Measurements from ENCODE around the gene ME3.

Gene ME3

GRCh38 chr11:86582898-86583297, 89.5 kb downstream of the ME3 start:
- TF ChIP-seq CREB1 (IDR thresholded peaks at IDR 0.05; ENCODE audit: low read depth), result no peak
- TF ChIP-seq CEBPB (IDR thresholded peaks at IDR 0.05), result no peak
- TF ChIP-seq EGR1 (IDR thresholded peaks at IDR 0.05), result no peak
- no peak for TF ChIP-seq ZBTB7A (IDR thresholded peaks at IDR 0.05; ENCODE audit: low read depth)
- TF ChIP-seq MAX (IDR thresholded peaks at IDR 0.05), result no peak
- TF ChIP-seq YY1 (IDR thresholded peaks at IDR 0.05; ENCODE audit: low read depth), result no peak
- no peak for TF ChIP-seq FOXM1 (IDR thresholded peaks at IDR 0.05; ENCODE audit: borderline replicate concordance, low read depth)
- TF ChIP-seq TEAD4 (IDR thresholded peaks at IDR 0.05), result no peak
- no peak for TF ChIP-seq NFIC (IDR thresholded peaks at IDR 0.05)
- TF ChIP-seq USF1 (IDR thresholded peaks at IDR 0.05), result no peak
- TF ChIP-seq TCF12 (IDR thresholded peaks at IDR 0.05; ENCODE audit: low read depth), result no peak
- no peak for TF ChIP-seq TAF1 (IDR thresholded peaks at IDR 0.05; ENCODE audit: low read depth)
- TF ChIP-seq RAD21 (IDR thresholded peaks at IDR 0.05; ENCODE audit: low read depth), result no peak
- no peak for TF ChIP-seq REST (IDR thresholded peaks at IDR 0.05; ENCODE audit: low read depth)
- no peak for TF ChIP-seq EP300 (IDR thresholded peaks at IDR 0.05; ENCODE audit: borderline replicate concordance)

GRCh38 chr11:86580535-86580934, 91.9 kb downstream of the ME3 start:
- TF ChIP-seq TCF12 (IDR thresholded peaks at IDR 0.05; ENCODE audit: low read depth), result no peak
- TF ChIP-seq CREB1 (IDR thresholded peaks at IDR 0.05; ENCODE audit: low read depth), result no peak
- TF ChIP-seq NFIC (IDR thresholded peaks at IDR 0.05), result no peak
- TF ChIP-seq TEAD4 (IDR thresholded peaks at IDR 0.05), result no peak
- no peak for TF ChIP-seq USF1 (IDR thresholded peaks at IDR 0.05)
- no peak for TF ChIP-seq ZBTB7A (IDR thresholded peaks at IDR 0.05; ENCODE audit: low read depth)
- no peak for TF ChIP-seq FOXM1 (IDR thresholded peaks at IDR 0.05; ENCODE audit: borderline replicate concordance, low read depth)
- no peak for TF ChIP-seq TAF1 (IDR thresholded peaks at IDR 0.05; ENCODE audit: low read depth)
- TF ChIP-seq EGR1 (IDR thresholded peaks at IDR 0.05), result no peak
- TF ChIP-seq CEBPB (IDR thresholded peaks at IDR 0.05), result no peak
- TF ChIP-seq REST (IDR thresholded peaks at IDR 0.05; ENCODE audit: low read depth), result no peak
- TF ChIP-seq EP300 (IDR thresholded peaks at IDR 0.05; ENCODE audit: borderline replicate concordance), result no peak
- no peak for TF ChIP-seq RAD21 (IDR thresholded peaks at IDR 0.05; ENCODE audit: low read depth)
- TF ChIP-seq MAX (IDR thresholded peaks at IDR 0.05), result no peak
- no peak for TF ChIP-seq YY1 (IDR thresholded peaks at IDR 0.05; ENCODE audit: low read depth)

- TF ChIP-seq MAX (IDR thresholded peaks at IDR 0.05), result 0 out of 2 replicates have a peak, but pooled peaks have one; percentile 16
- TF ChIP-seq USF1 (IDR thresholded peaks at IDR 0.05), result no peak
Measured at GRCh38 chr11:86579406-86579731, 93.0 kb downstream of the ME3 start.

- TF ChIP-seq USF1 (IDR thresholded peaks at IDR 0.05) (no peak), TAF1 (IDR thresholded peaks at IDR 0.05; ENCODE audit: low read depth) (no peak), MAX (IDR thresholded peaks at IDR 0.05) (no peak), YY1 (IDR thresholded peaks at IDR 0.05; ENCODE audit: low read depth) (no peak), REST (IDR thresholded peaks at IDR 0.05; ENCODE audit: low read depth) (no peak), CEBPB (IDR thresholded peaks at IDR 0.05) (no peak), TEAD4 (IDR thresholded peaks at IDR 0.05) (no peak), NFIC (IDR thresholded peaks at IDR 0.05) (no peak), CREB1 (IDR thresholded peaks at IDR 0.05; ENCODE audit: low read depth) (no peak), FOXM1 (IDR thresholded peaks at IDR 0.05; ENCODE audit: borderline replicate concordance, low read depth) (no peak), EP300 (IDR thresholded peaks at IDR 0.05; ENCODE audit: borderline replicate concordance) (no peak), RAD21 (IDR thresholded peaks at IDR 0.05; ENCODE audit: low read depth) (no peak), ZBTB7A (IDR thresholded peaks at IDR 0.05; ENCODE audit: low read depth) (no peak)
Measured at GRCh38 chr11:86578727-86579405, 93.5 kb downstream of the ME3 start.

Data from Ishikawa (cell line).